22Rv1 (cell line): ENCODE data around the gene SCYGR6.

Experiments used
- H3K27ac ChIP-seq: fragments of 450-650 bp; 2 replicates; pipeline ENCODE4 v1.5.1; 2017
- CTCF ChIP-seq: fragments of 450-650 bp; IDR thresholded peaks from 2 replicates; pipeline ENCODE4 v1.5.1; 2017; ENCODE audit warnings: mild to moderate bottlenecking
- ZFX ChIP-seq: fragments of 450-650 bp; IDR thresholded peaks from 2 replicates; pipeline ENCODE4 v1.6.1; 2017; ENCODE audit warnings: antibody characterized with exemption, borderline replicate concordance

Gene SCYGR6

GRCh38 chr2:227724394-227725039 is at the start of gene SCYGR6:
Gene SCYGR6 (minus strand): TSS chr2:227724757. CDS start chr2:227724757, 0 bp downstream.
- TF ChIP-seq ZFX (no peak), CTCF (no peak)
- no peak within 1 kb of the TSS for H3K27ac ChIP-seq

- peak; percentile 42 for TF ChIP-seq CTCF
- TF ChIP-seq ZFX = no peak
- H3K27ac ChIP-seq = no peak overlapping the region
Measured at GRCh38 chr2:227774011-227774624, 49.6 kb upstream of the SCYGR6 start.

GRCh38 chr2:227772932-227773331 is 48.4 kb upstream of the SCYGR6 start:
- no peak overlapping the region for H3K27ac ChIP-seq
- no peak for TF ChIP-seq CTCF
- TF ChIP-seq ZFX = no peak

- no peak for TF ChIP-seq CTCF
- no peak for TF ChIP-seq ZFX
- H3K27ac ChIP-seq = no peak overlapping the region
Measured at GRCh38 chr2:227772197-227772661, 47.7 kb upstream of the SCYGR6 start.

- no peak for TF ChIP-seq ZFX
- no peak for TF ChIP-seq CTCF
- H3K27ac ChIP-seq = no peak overlapping the region
Measured at GRCh38 chr2:227767830-227768229, 43.3 kb upstream of the SCYGR6 start.

GRCh38 chr2:227766373-227766883 is 41.9 kb upstream of the SCYGR6 start:
- peak; percentile 85 for TF ChIP-seq CTCF
- no peak for TF ChIP-seq ZFX
- no peak overlapping the region for H3K27ac ChIP-seq

- TF ChIP-seq ZFX = no peak
- TF ChIP-seq CTCF = no peak
- H3K27ac ChIP-seq = no peak overlapping the region
Measured at GRCh38 chr2:227765788-227766372, 41.3 kb upstream of the SCYGR6 start.
